OCI-LY3 (cell line): Measurements from ENCODE around the gene C9orf50.

ENCODE experiments used
- CTCF ChIP-seq: fragments of 200-600, 300-600 bp; sonication (generic); IDR thresholded peaks from 2 replicates; pipeline ENCODE4 v1.5.1; 2014; ENCODE audit warnings: antibody characterized with exemption, low read length, low read depth
- EZH2phosphoT487 ChIP-seq: fragments of 200-600 bp; shearing (Covaris generic); IDR thresholded peaks from 2 replicates; pipeline ENCODE4 v1.6.1; 2018; ENCODE audit warnings: antibody characterized with exemption, mixed run types, low read depth

DNA sequence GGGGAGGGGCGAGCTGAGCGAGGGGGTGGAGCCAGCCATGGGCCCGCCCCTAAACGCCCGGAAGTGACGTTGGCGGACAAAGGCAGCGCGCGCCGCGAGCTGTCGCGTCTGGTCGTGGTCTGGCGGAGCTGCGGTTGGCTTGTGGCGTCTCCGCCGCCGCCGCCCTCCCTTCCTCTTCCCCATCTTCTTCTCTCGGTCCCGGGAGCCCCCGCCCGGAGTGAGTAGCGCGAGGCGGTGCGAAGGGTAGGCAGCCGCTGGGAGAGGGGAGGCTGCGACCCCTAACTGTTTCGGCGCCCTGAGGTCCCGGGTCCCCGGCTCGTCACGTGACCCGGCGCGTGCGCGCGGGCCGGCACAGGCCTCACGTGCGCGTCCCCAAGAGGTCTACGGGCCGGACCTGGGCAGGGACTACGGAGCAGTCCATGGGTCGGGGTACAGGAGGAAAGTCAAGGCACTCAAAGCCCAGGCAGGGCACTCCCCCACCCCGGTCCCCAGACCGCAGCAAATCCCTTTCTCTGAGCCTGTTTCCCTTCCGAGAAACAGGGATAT is 5.3 kb upstream of the C9orf50 start, which contains the start of gene NTMT1:
- no peak for TF ChIP-seq CTCF
- no peak for TF ChIP-seq EZH2phosphoT487
